Fibroblast of lung (primary cell): ENCODE results near the gene LRMDA. TPM values are rescaled to one million over a fixed set of nuclear protein-coding genes. Genes with fewer than 3 reads are reported as not detected.
A peak's percentile ranks its signal among the peaks of the same experiment; 100 is the strongest.

Source experiments
- DNase-seq, 2 donors: peaks; one replicate each; pipeline versions ENCODE4 v3.0.0 to v3.0.0-alpha.2; 2010; ENCODE audit warnings: low read depth in 2 of 2
- H2AFZ ChIP-seq: 2 replicates; pipeline ENCODE4 v1.5.1; 2012; ENCODE audit warnings: low read length, control low read depth, inconsistent platforms
- H3K27ac ChIP-seq: 2 replicates; pipeline ENCODE4 v1.5.1; 2011; ENCODE audit warnings: low read length, control low read depth; ENCODE audit not compliant: insufficient read depth
- H3K27me3 ChIP-seq: 2 replicates; pipeline ENCODE4 v1.5.1; 2011; ENCODE audit warnings: mild to moderate bottlenecking, low read length; ENCODE audit not compliant: control insufficient read depth, insufficient read depth
- H3K36me3 ChIP-seq: 2 replicates; pipeline ENCODE4 v1.5.1; 2011; ENCODE audit warnings: low read length; ENCODE audit not compliant: control insufficient read depth, insufficient read depth
- H3K4me1 ChIP-seq: 2 replicates; pipeline ENCODE4 v1.5.1; 2011; ENCODE audit warnings: low read length; ENCODE audit not compliant: control insufficient read depth, insufficient read depth; ENCODE audit errors: extremely low read depth
- H3K4me2 ChIP-seq: 2 replicates; pipeline ENCODE4 v1.5.1; 2011; ENCODE audit warnings: low read length, control low read depth; ENCODE audit not compliant: insufficient read depth; ENCODE audit errors: extremely low read depth
- H3K4me3 ChIP-seq, 4 experiments: fragments of 200-600 bp in 1 of 4; sonication (generic) in 1 of 4; replicated peaks in 1 of 4; 2 replicates each; pipeline ENCODE4 v1.5.1; 2011 to 2016; ENCODE audit warnings: low read length in 4 of 4, low read depth in 3 of 4, mild to moderate bottlenecking in 3 of 4, control low read depth in 2 of 4, inconsistent platforms in 1 of 4, mixed read lengths in 1 of 4; ENCODE audit not compliant: insufficient read depth in 1 of 4; ENCODE audit errors: control extremely low read depth in 1 of 4
- H3K79me2 ChIP-seq: 2 replicates; pipeline ENCODE4 v1.5.1; 2012; ENCODE audit warnings: mild to moderate bottlenecking, low read length, inconsistent platforms; ENCODE audit not compliant: control insufficient read depth, insufficient read depth
- H3K9ac ChIP-seq: 2 replicates; pipeline ENCODE4 v1.5.1; 2011; ENCODE audit warnings: mild to moderate bottlenecking, low read length, control low read depth; ENCODE audit not compliant: insufficient read depth
- H3K9me3 ChIP-seq: 2 replicates; pipeline ENCODE4 v1.5.1; 2012; ENCODE audit warnings: low read depth, low read length; ENCODE audit not compliant: control insufficient read depth, insufficient read depth
- H4K20me1 ChIP-seq: 2 replicates; pipeline ENCODE4 v1.5.1; 2011; ENCODE audit warnings: low read length; ENCODE audit not compliant: control insufficient read depth, insufficient read depth; ENCODE audit errors: extremely low read depth
- EZH2 ChIP-seq: IDR thresholded peaks from 2 replicates; pipeline ENCODE4 v1.5.1; 2012; ENCODE audit warnings: low read length, control low read depth, mild to moderate bottlenecking; ENCODE audit errors: missing control alignments
- polyA plus RNA-seq, 2 donors: library from polyadenylated mRNA; depleted of rRNA in 1 of 2; stranded (reverse) in 1 of 2; unstranded in 1 of 2; fragments of >200 nt; gene quantifications; 2 replicates each; pipeline ENCODE4 v1.2.1, GENCODE V29; 2011 to 2012; ENCODE audit warnings: missing spikeins in 1 of 2
- total RNA-seq: library from RNA; depleted of rRNA; stranded (reverse); fragments of >200 nt; gene quantifications from 2 replicates; pipeline ENCODE4 v1.2.1, GENCODE V29; 2014
- TF ChIP-seq, protein P1 (sequence below), 2 donors: IDR thresholded peaks in 1 of 2; conservative IDR thresholded peaks in 1 of 2; 1 replicate in 1 of 2; 2 replicates in 1 of 2; pipeline ENCODE4 v1.5.1; 2011 to 2012; ENCODE audit warnings: low read length in 2 of 2, control low read depth in 1 of 2, inconsistent platforms in 1 of 2, low read depth in 1 of 2, mild to moderate bottlenecking in 1 of 2

Gene LRMDA
- total and polyA plus RNA-seq, 2 donors (not counting 1 experiment from before 2014, with no cell fraction given) = 1.7 to 2.0 TPM

DNA sequence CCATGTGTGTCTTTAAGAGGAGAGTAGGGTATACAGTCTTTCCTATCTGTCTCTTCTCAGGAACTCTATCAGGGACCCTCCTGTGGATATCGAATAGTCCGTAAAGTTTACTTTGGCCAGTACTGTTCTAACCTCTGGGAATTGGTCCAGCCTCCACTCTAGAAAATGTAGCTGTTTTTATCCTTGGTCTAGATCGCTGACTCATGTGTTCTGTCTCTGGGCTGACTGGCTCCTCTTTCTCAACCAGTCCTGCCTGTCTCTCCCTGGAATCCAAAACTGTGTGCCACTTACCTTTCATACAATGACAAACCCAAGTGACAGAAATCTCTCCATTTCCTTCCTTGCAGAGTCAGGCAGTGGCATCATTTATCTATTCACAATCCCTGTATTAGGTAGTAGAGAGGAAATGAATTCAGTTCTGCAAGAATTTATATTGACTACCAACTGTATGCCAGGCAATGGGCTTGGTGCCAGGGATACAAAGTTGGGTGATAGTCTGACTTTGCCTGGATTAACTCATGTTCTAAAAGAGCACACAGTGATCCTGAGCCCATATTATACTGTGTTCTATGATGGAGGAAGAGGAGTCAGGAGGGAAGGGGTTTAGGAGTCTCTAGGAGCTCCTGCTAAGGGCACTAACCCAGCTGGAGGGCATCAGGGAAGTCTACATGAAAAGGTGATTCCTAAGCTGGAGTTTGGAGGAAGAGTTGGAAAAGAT, 232.7 kb downstream of the LRMDA start:
- Histone ChIP-seq H3K9ac (no peak overlapping the region), H2AFZ (no peak overlapping the region), H3K4me2 (no peak overlapping the region), H3K27me3 (peaks cover 2% of the 10 kb centered on the region), H3K4me3 (no peak overlapping the region), H3K27ac (no peak overlapping the region), H4K20me1 (no peaks in the 10 kb centered on the region), H3K79me2 (no peaks in the 10 kb centered on the region), H3K36me3 (no peaks in the 10 kb centered on the region), H3K4me1 (peaks cover 3% of the 10 kb centered on the region), H3K9me3 (no peaks in the 10 kb centered on the region)
- DNase-seq = peak; percentile 43 to 49
- TF ChIP-seq EZH2 = no peak
- TF ChIP-seq, protein P1, sequence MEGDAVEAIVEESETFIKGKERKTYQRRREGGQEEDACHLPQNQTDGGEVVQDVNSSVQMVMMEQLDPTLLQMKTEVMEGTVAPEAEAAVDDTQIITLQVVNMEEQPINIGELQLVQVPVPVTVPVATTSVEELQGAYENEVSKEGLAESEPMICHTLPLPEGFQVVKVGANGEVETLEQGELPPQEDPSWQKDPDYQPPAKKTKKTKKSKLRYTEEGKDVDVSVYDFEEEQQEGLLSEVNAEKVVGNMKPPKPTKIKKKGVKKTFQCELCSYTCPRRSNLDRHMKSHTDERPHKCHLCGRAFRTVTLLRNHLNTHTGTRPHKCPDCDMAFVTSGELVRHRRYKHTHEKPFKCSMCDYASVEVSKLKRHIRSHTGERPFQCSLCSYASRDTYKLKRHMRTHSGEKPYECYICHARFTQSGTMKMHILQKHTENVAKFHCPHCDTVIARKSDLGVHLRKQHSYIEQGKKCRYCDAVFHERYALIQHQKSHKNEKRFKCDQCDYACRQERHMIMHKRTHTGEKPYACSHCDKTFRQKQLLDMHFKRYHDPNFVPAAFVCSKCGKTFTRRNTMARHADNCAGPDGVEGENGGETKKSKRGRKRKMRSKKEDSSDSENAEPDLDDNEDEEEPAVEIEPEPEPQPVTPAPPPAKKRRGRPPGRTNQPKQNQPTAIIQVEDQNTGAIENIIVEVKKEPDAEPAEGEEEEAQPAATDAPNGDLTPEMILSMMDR (conservative IDR thresholded peaks at IDR 0.05 in 1 of 2, IDR thresholded peaks at IDR 0.05 in 1 of 2; ENCODE audit: low read depth in 1 of 2, low read length in 2 of 2) = no peak

DNA sequence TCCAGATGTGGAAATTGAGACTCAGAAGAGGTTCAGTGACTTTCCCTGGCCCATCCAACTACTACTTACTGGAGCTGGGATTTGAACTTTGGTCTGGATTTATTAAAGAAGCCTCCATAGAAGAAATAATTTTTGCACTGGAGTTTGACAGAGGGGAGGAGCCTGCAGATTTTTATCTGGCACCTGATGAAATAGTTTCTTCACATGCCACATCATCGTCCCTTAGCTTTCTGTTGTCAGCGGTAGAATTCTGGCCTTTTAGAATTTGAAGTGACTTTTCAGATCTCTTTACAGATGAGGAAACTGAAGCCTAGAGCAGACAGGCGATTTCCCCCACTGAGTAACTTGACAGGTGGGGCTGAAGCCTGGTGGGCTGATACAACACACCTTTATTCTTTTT, 233.5 kb downstream of the LRMDA start:
- TF ChIP-seq, protein P1 (conservative IDR thresholded peaks at IDR 0.05 in 1 of 2, IDR thresholded peaks at IDR 0.05 in 1 of 2; ENCODE audit: low read depth in 1 of 2, low read length in 2 of 2) = no peak
- no peak for TF ChIP-seq EZH2
- H3K79me2 ChIP-seq = no peaks in the 10 kb centered on the region
- no peak overlapping the region for H3K27ac ChIP-seq
- H3K9me3 ChIP-seq = no peaks in the 10 kb centered on the region
- peaks cover 3% of the 10 kb centered on the region for H3K4me1 ChIP-seq
- H3K4me2 ChIP-seq = no peak overlapping the region
- peaks cover 2% of the 10 kb centered on the region for H3K27me3 ChIP-seq
- H3K4me3 ChIP-seq = no peak overlapping the region
- no peak for DNase-seq
- H4K20me1 ChIP-seq = no peaks in the 10 kb centered on the region
- no peak overlapping the region for H2AFZ ChIP-seq
- no peak overlapping the region for H3K9ac ChIP-seq
- no peaks in the 10 kb centered on the region for H3K36me3 ChIP-seq

DNA sequence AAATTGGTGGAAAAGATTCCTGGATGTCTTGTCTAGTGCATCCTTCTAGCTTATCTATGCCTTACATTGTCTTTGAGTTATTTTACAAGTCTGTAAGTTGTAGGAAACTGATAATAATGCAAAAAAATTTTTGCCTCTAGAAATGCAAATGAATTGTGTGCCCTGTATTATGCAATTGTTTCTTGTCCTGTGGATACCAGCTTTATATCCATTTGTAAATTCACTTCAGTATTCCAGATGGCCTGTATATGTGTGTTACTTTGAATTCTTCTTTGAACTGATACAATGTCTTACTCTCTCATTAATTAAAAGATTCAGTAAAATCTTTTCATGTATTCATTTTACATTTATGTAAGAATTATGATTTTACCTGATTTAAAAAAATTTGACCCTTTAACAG, 234.3 kb downstream of the LRMDA start:
- Histone ChIP-seq H3K9ac (no peak overlapping the region), H3K4me3 (no peak overlapping the region), H3K4me1 (peaks cover 3% of the 10 kb centered on the region), H3K27me3 (peaks cover 2% of the 10 kb centered on the region), H4K20me1 (no peaks in the 10 kb centered on the region), H3K4me2 (no peak overlapping the region), H3K9me3 (no peaks in the 10 kb centered on the region), H3K36me3 (no peaks in the 10 kb centered on the region), H3K79me2 (no peaks in the 10 kb centered on the region), H3K27ac (no peak overlapping the region), H2AFZ (no peak overlapping the region)
- no peak for DNase-seq
- no peak for TF ChIP-seq EZH2
- TF ChIP-seq, protein P1 (conservative IDR thresholded peaks at IDR 0.05 in 1 of 2, IDR thresholded peaks at IDR 0.05 in 1 of 2; ENCODE audit: low read depth in 1 of 2, low read length in 2 of 2) = no peak
